Testis (tissue), 2 donors: ENCODE data around the gene OXSR1.

Experiments used
- POLR2A ChIP-seq: fragments of 450-650 bp; IDR thresholded peaks from one replicate; pipeline ENCODE4 v1.6.1; 2017; ENCODE audit warnings: antibody characterized with exemption, mild to moderate bottlenecking, moderate library complexity
- TF ChIP-seq, protein P1 (sequence below), 3 experiments: fragments of 450-650 bp in 2 of 3; fragments of 200-600 bp in 1 of 3; sonication (generic) in 1 of 3; IDR thresholded peaks; one replicate each; pipeline ENCODE4 v1.5.1; 2016 to 2019; ENCODE audit warnings: antibody characterized with exemption in 3 of 3, mild to moderate bottlenecking in 2 of 3, moderate library complexity in 1 of 3

DNA sequence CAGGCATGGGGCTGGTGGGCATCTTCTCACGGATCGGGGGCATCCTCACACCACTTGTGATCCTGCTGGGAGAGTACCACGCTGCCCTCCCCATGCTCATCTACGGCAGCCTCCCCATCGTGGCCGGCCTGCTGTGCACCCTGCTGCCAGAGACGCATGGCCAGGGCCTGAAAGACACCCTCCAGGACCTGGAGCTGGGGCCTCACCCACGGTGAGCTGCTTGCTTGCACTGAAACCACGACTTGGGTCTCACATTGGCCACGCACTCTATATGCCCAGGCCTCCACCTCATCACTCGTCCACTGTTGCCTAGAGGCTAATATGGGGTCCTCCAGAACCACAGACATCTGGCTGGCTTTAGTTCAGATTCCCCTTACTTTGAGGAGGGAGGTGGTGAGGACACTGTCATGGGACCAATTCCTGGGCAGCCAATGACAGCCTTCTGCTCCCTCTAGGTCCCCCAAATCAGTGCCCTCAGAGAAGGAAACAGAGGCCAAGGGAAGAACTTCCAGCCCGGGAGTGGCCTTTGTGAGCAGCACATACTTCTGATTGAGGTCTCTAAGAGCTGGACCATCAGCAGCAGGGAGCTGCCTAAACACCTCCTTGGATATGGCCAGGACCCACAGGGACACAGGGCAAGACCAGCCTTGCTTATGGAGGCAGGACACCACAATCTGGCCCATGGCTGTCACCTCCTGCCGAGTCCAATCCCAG is 111.7 kb downstream of the OXSR1 start:
- TF ChIP-seq, protein P1, sequence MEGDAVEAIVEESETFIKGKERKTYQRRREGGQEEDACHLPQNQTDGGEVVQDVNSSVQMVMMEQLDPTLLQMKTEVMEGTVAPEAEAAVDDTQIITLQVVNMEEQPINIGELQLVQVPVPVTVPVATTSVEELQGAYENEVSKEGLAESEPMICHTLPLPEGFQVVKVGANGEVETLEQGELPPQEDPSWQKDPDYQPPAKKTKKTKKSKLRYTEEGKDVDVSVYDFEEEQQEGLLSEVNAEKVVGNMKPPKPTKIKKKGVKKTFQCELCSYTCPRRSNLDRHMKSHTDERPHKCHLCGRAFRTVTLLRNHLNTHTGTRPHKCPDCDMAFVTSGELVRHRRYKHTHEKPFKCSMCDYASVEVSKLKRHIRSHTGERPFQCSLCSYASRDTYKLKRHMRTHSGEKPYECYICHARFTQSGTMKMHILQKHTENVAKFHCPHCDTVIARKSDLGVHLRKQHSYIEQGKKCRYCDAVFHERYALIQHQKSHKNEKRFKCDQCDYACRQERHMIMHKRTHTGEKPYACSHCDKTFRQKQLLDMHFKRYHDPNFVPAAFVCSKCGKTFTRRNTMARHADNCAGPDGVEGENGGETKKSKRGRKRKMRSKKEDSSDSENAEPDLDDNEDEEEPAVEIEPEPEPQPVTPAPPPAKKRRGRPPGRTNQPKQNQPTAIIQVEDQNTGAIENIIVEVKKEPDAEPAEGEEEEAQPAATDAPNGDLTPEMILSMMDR (IDR thresholded peaks at IDR 0.05), result no peak
- no peak for TF ChIP-seq POLR2A
